ENCODE results near the gene TARS3.

The TARS3 gene

GRCh38 chr15:101718896-101719295 lies 5.4 kb downstream of the TARS3 start:
- H3K4me3 ChIP-seq (replicated peaks; ENCODE audit: insufficient read depth, low read length), result no peak overlapping the region
- TF ChIP-seq POLR2AphosphoS5 (IDR thresholded peaks at IDR 0.05; ENCODE audit: low read depth) (no peak), SPI1 (IDR thresholded peaks at IDR 0.05; ENCODE audit: borderline replicate concordance, low read depth) (no peak), REST (IDR thresholded peaks at IDR 0.05; ENCODE audit: insufficient replicate concordance, low read depth) (no peak), CTCF (IDR thresholded peaks at IDR 0.05; ENCODE audit: insufficient read depth, low read length) (no peak), GABPA (IDR thresholded peaks at IDR 0.05; ENCODE audit: low read depth) (no peak)
- no peaks in the 10 kb centered on the region for H3K27me3 ChIP-seq (ENCODE audit: insufficient read depth, poor library complexity, severe bottlenecking)
- DNase-seq (ENCODE audit: low read depth in 1 of 2, low spot score in 1 of 2), result no peak
- no peak overlapping the region for H3K27ac ChIP-seq (replicated peaks)

- no peak for DNase-seq (ENCODE audit: low read depth in 1 of 2, low spot score in 1 of 2)
- no peak for TF ChIP-seq POLR2AphosphoS5 (IDR thresholded peaks at IDR 0.05; ENCODE audit: low read depth)
- no peak for TF ChIP-seq SPI1 (IDR thresholded peaks at IDR 0.05; ENCODE audit: borderline replicate concordance, low read depth)
- no peak for TF ChIP-seq CTCF (IDR thresholded peaks at IDR 0.05; ENCODE audit: insufficient read depth, low read length)
- TF ChIP-seq GABPA (IDR thresholded peaks at IDR 0.05; ENCODE audit: low read depth), result no peak
- no peak for TF ChIP-seq REST (IDR thresholded peaks at IDR 0.05; ENCODE audit: insufficient replicate concordance, low read depth)
- no peak overlapping the region for H3K27ac ChIP-seq (replicated peaks)
- H3K27me3 ChIP-seq (ENCODE audit: insufficient read depth, poor library complexity, severe bottlenecking), result no peaks in the 10 kb centered on the region
- no peak overlapping the region for H3K4me3 ChIP-seq (replicated peaks; ENCODE audit: insufficient read depth, low read length)
These were observed 12.2 kb downstream of the TARS3 start for GRCh38 chr15:101712078-101712477.

GRCh38 chr15:101710806-101711205 lies 13.5 kb downstream of the TARS3 start:
- no peak overlapping the region for H3K4me3 ChIP-seq (replicated peaks; ENCODE audit: insufficient read depth, low read length)
- DNase-seq (ENCODE audit: low read depth in 1 of 2, low spot score in 1 of 2), result no peak
- TF ChIP-seq REST (IDR thresholded peaks at IDR 0.05; ENCODE audit: insufficient replicate concordance, low read depth) (no peak), SPI1 (IDR thresholded peaks at IDR 0.05; ENCODE audit: borderline replicate concordance, low read depth) (no peak), CTCF (IDR thresholded peaks at IDR 0.05; ENCODE audit: insufficient read depth, low read length) (no peak), GABPA (IDR thresholded peaks at IDR 0.05; ENCODE audit: low read depth) (no peak), POLR2AphosphoS5 (IDR thresholded peaks at IDR 0.05; ENCODE audit: low read depth) (no peak)
- H3K27me3 ChIP-seq (ENCODE audit: insufficient read depth, poor library complexity, severe bottlenecking), result no peaks in the 10 kb centered on the region
- no peak overlapping the region for H3K27ac ChIP-seq (replicated peaks)

Data from HL-60 (cell line).